Panc1 (cell line): ENCODE data around the gene NUDT3. TPM values are rescaled to one million over a fixed set of nuclear protein-coding genes. Genes with fewer than 3 reads are reported as not detected.
"Not testable (repeated sequence)": the region's sequence is repeated elsewhere in the genome, so short reads cannot be mapped to it uniquely, and the experiment has no call there.

ENCODE experiments used
- ATAC-seq: fragments of 200-7000 bp; cut with Tn5 transposase; 2 replicates; pipeline ENCODE4 v1.9.1; 2020; ENCODE audit warnings: mild to moderate bottlenecking, moderate library complexity
- BruUV-seq: library from RNA; stranded (reverse); fragments of 400-500 nt; replicated peaks from 2 replicates; lab custom pipeline; 2021; lab: Mats Ljungman, UMichigan
- CTCF ChIA-PET: fragments of 300-600 bp; sonication (Branson Sonifier 250); formaldehyde crosslinking; loops from one replicate; lab custom pipeline; 2022; ENCODE audit warnings: antibody characterized with exemption; lab: Charles Lee
- POLR2A ChIA-PET: fragments of 300-600 bp; sonication (Branson Sonifier 250); formaldehyde crosslinking; loops from one replicate; lab custom pipeline; 2022; ENCODE audit warnings: antibody characterized with exemption; lab: Charles Lee
- DNase-seq: peaks from one replicate; pipeline ENCODE4 v3.0.0-alpha.2; 2010; ENCODE audit warnings: low read depth, low spot score
- H3K27ac ChIP-seq: 2 replicates; pipeline ENCODE4 v1.5.1; 2011; ENCODE audit warnings: mild to moderate bottlenecking, low read length, inconsistent platforms
- H3K27me3 ChIP-seq: fragments of 200-500 bp; sonication (Bioruptor generic); 2 replicates; pipeline ENCODE4 v1.6.0; 2014; ENCODE audit warnings: low read length, inconsistent platforms; ENCODE audit not compliant: control insufficient read depth, insufficient read depth
- H3K36me3 ChIP-seq: fragments of 200-500 bp; sonication (Bioruptor generic); 2 replicates; pipeline ENCODE4 v1.5.1; 2014; ENCODE audit warnings: inconsistent platforms, mild to moderate bottlenecking, low read length, moderate library complexity; ENCODE audit not compliant: control insufficient read depth, insufficient read depth
- H3K4me1 ChIP-seq: 2 replicates; pipeline ENCODE4 v1.5.1; 2011; ENCODE audit warnings: inconsistent platforms, mild to moderate bottlenecking, low read length, moderate library complexity; ENCODE audit not compliant: control insufficient read depth, insufficient read depth
- H3K4me3 ChIP-seq, 2 experiments: 2 replicates each; pipeline ENCODE4 v1.5.1; 2011 to 2012; ENCODE audit warnings: low read depth in 2 of 2, low read length in 2 of 2, mild to moderate bottlenecking in 2 of 2, inconsistent platforms in 1 of 2, moderate library complexity in 1 of 2
- H3K9me3 ChIP-seq: fragments of 200-500 bp; sonication (Bioruptor generic); 2 replicates; pipeline ENCODE4 v1.5.1; 2014; ENCODE audit warnings: low read depth, mild to moderate bottlenecking, inconsistent platforms, low read length, moderate library complexity; ENCODE audit not compliant: control insufficient read depth, insufficient read depth
- CTCF ChIP-seq: fragments of 450-650 bp; IDR thresholded peaks from 2 replicates; pipeline ENCODE4 v1.5.1; 2017; ENCODE audit warnings: mild to moderate bottlenecking
- POLR2AphosphoS5 ChIP-seq: IDR thresholded peaks from 2 replicates; pipeline ENCODE4 v1.6.1; 2012; ENCODE audit warnings: mild to moderate bottlenecking, low read depth, low read length, moderate library complexity
- REST ChIP-seq, 2 experiments: IDR thresholded peaks; 2 replicates each; pipeline ENCODE4 v1.6.1; 2011 to 2012; ENCODE audit warnings: low read depth in 2 of 2, control low read depth in 1 of 2, low read length in 1 of 2, mild to moderate bottlenecking in 1 of 2, moderate library complexity in 1 of 2; ENCODE audit not compliant: insufficient read depth in 1 of 2
- SIN3A ChIP-seq: IDR thresholded peaks from 2 replicates; pipeline ENCODE4 v1.6.1; 2012; ENCODE audit warnings: low read depth, mild to moderate bottlenecking, low read length, moderate library complexity, borderline replicate concordance; ENCODE audit not compliant: insufficient read depth
- TCF7L2 ChIP-seq: IDR thresholded peaks from 2 replicates; pipeline ENCODE4 v1.6.1; 2011; ENCODE audit warnings: mild to moderate bottlenecking, low read depth, low read length, inconsistent platforms
- in situ Hi-C: cut with HindIII; loops from 2 replicates; pipeline ENCODE4 v1.10.0; 2016; ENCODE audit warnings: low sequenced_read_pairs, low pct_unique_long_range_greater_than_20kb
- intact Hi-C: fragments of 100-400 bp; cut with micrococcal nuclease; formaldehyde crosslinking; loops from one replicate; pipeline ENCODE4 v1.10.0; 2022; ENCODE audit not compliant: unreplicated experiment
- total RNA-seq: library from RNA; stranded (reverse); gene quantifications from one replicate; pipeline ENCODE4 v1.2.1, GENCODE V29; 2021; ENCODE audit not compliant: unreplicated experiment

The NUDT3 gene
- total RNA-seq, 1 experiment from 2014 or later, result 25.9 TPM

- intact Hi-C loops, result no loop called here
Observed at GRCh38 chr6:34328969-34329368, 63.5 kb downstream of the NUDT3 start.

GRCh38 chr6:34327313-34328205, 64.9 kb downstream of the NUDT3 start:
- H3K27me3 ChIP-seq, CTCF ChIA-PET, H3K9me3 ChIP-seq, H3K36me3 ChIP-seq, ATAC-seq, H3K27ac ChIP-seq, H3K4me1 ChIP-seq, DNase-seq, BruUV-seq, intact Hi-C loops, H3K4me3 ChIP-seq, in situ Hi-C loops: not testable (repeated sequence)
- POLR2A ChIA-PET, result interaction anchor here (0.7 kb wide), 1 partner anchor 225 kb away, joined by 7 read pairs; no protein-coding TSS in a partner anchor

More at GRCh38 chr6:34328969-34329368, 63.5 kb downstream of the NUDT3 start:
- no peak for ATAC-seq
- Histone ChIP-seq H3K4me1 (no peaks in the 10 kb centered on the region), H3K36me3 (no peaks in the 10 kb centered on the region), H3K9me3 (no peaks in the 10 kb centered on the region), H3K27me3 (no peaks in the 10 kb centered on the region), H3K4me3 (no peak overlapping the region), H3K27ac (no peak overlapping the region)
- no TSS peak for BruUV-seq
- TF ChIP-seq CTCF, result no peak
- TF ChIP-seq POLR2AphosphoS5, result no peak
- no peak for TF ChIP-seq SIN3A
- TF ChIP-seq REST (IDR thresholded peaks at IDR 0.05; ENCODE audit: insufficient read depth in 1 of 2, low read depth in 2 of 2, low read length in 1 of 2), result no peak
- no peak for TF ChIP-seq TCF7L2
- in situ Hi-C loops, result no loop called here
- ChIA-PET CTCF (no interaction called here), POLR2A (no interaction called here)
- no peak for DNase-seq

- intact Hi-C loops (no loop called here), in situ Hi-C loops (no loop called here)
- H3K36me3 ChIP-seq, result no peaks in the 10 kb centered on the region
- H3K4me1 ChIP-seq, result no peaks in the 10 kb centered on the region
- POLR2A ChIA-PET, result no interaction called here
- H3K4me3 ChIP-seq, result no peak overlapping the region
- no TSS peak for BruUV-seq
- H3K27me3 ChIP-seq, result no peaks in the 10 kb centered on the region
- no peak for ATAC-seq
- H3K9me3 ChIP-seq, result no peaks in the 10 kb centered on the region
- CTCF ChIA-PET, result no interaction called here
- no peak for TF ChIP-seq SIN3A
- TF ChIP-seq REST (IDR thresholded peaks at IDR 0.05; ENCODE audit: insufficient read depth in 1 of 2, low read depth in 2 of 2, low read length in 1 of 2), result no peak
- DNase-seq, result no peak
- no peak overlapping the region for H3K27ac ChIP-seq
Observed at GRCh38 chr6:34325633-34326032, 66.8 kb downstream of the NUDT3 start.
